ENCODE measurements around the gene PIGU. TPM values are rescaled to one million over a fixed set of nuclear protein-coding genes. Genes with fewer than 3 reads are reported as not detected.

Gene PIGU
- total and polyA plus RNA-seq, 2 of the 13 experiments (the other 11 are each of a cell fraction or from before 2014, with no cell fraction given), result 45.5 to 231 TPM

DNA sequence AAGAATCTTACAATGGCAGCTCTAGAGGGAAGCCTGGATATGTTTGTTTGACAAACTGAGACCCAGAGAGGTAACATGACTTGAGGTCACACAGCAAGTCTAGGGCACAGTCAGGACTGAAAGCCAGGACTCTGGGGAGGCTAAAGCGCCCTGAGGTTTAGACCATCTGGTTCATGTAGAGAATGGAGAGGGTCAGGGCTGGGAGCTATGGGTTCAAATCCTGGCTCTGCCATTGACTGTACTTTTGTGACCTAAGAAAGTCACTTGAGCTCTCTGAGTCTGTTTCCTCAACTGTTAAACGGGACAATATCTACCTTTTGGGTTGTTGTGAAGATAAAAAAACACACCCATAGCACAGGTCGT is 26.1 kb upstream of the PIGU start (continued):
- TF ChIP-seq, protein P1, sequence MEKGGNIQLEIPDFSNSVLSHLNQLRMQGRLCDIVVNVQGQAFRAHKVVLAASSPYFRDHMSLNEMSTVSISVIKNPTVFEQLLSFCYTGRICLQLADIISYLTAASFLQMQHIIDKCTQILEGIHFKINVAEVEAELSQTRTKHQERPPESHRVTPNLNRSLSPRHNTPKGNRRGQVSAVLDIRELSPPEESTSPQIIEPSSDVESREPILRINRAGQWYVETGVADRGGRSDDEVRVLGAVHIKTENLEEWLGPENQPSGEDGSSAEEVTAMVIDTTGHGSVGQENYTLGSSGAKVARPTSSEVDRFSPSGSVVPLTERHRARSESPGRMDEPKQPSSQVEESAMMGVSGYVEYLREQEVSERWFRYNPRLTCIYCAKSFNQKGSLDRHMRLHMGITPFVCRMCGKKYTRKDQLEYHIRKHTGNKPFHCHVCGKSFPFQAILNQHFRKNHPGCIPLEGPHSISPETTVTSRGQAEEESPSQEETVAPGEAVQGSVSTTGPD (CRISPR knock-in tag; IDR thresholded peaks at IDR 0.05), result no peak
- TF ChIP-seq YEATS4 (CRISPR knock-in tag; IDR thresholded peaks at IDR 0.05; ENCODE audit: borderline replicate concordance) (no peak), ERF (CRISPR knock-in tag; IDR thresholded peaks at IDR 0.05) (no peak), SIX1 (CRISPR knock-in tag; IDR thresholded peaks at IDR 0.05; ENCODE audit: borderline replicate concordance) (no peak), ZNF746 (CRISPR knock-in tag; IDR thresholded peaks at IDR 0.05) (no peak), ETV6 (CRISPR knock-in tag; conservative IDR thresholded peaks at IDR 0.05) (no peak), ZNF207 (IDR thresholded peaks at IDR 0.05; ENCODE audit: borderline replicate concordance) (no peak), ZBTB38 (CRISPR knock-in tag; IDR thresholded peaks at IDR 0.05) (no peak), CBFB (CRISPR knock-in tag; IDR thresholded peaks at IDR 0.05) (no peak), ZNF17 (CRISPR knock-in tag; IDR thresholded peaks at IDR 0.05) (no peak), SMARCC2 (IDR thresholded peaks at IDR 0.05) (no peak), ZNF383 (CRISPR knock-in tag; IDR thresholded peaks at IDR 0.05; ENCODE audit: borderline replicate concordance) (no peak)
- TF ChIP-seq, protein P2, sequence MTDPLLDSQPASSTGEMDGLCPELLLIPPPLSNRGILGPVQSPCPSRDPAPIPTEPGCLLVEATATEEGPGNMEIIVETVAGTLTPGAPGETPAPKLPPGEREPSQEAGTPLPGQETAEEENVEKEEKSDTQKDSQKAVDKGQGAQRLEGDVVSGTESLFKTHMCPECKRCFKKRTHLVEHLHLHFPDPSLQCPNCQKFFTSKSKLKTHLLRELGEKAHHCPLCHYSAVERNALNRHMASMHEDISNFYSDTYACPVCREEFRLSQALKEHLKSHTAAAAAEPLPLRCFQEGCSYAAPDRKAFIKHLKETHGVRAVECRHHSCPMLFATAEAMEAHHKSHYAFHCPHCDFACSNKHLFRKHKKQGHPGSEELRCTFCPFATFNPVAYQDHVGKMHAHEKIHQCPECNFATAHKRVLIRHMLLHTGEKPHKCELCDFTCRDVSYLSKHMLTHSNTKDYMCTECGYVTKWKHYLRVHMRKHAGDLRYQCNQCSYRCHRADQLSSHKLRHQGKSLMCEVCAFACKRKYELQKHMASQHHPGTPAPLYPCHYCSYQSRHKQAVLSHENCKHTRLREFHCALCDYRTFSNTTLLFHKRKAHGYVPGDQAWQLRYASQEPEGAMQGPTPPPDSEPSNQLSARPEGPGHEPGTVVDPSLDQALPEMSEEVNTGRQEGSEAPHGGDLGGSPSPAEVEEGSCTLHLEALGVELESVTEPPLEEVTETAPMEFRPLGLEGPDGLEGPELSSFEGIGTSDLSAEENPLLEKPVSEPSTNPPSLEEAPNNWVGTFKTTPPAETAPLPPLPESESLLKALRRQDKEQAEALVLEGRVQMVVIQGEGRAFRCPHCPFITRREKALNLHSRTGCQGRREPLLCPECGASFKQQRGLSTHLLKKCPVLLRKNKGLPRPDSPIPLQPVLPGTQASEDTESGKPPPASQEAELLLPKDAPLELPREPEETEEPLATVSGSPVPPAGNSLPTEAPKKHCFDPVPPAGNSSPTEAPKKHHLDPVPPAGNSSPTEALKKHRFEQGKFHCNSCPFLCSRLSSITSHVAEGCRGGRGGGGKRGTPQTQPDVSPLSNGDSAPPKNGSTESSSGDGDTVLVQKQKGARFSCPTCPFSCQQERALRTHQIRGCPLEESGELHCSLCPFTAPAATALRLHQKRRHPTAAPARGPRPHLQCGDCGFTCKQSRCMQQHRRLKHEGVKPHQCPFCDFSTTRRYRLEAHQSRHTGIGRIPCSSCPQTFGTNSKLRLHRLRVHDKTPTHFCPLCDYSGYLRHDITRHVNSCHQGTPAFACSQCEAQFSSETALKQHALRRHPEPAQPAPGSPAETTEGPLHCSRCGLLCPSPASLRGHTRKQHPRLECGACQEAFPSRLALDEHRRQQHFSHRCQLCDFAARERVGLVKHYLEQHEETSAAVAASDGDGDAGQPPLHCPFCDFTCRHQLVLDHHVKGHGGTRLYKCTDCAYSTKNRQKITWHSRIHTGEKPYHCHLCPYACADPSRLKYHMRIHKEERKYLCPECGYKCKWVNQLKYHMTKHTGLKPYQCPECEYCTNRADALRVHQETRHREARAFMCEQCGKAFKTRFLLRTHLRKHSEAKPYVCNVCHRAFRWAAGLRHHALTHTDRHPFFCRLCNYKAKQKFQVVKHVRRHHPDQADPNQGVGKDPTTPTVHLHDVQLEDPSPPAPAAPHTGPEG (CRISPR knock-in tag; IDR thresholded peaks at IDR 0.05), result 0 out of 2 replicates have a peak, but pooled peaks have one; percentile 21
- TF ChIP-seq, protein P3, sequence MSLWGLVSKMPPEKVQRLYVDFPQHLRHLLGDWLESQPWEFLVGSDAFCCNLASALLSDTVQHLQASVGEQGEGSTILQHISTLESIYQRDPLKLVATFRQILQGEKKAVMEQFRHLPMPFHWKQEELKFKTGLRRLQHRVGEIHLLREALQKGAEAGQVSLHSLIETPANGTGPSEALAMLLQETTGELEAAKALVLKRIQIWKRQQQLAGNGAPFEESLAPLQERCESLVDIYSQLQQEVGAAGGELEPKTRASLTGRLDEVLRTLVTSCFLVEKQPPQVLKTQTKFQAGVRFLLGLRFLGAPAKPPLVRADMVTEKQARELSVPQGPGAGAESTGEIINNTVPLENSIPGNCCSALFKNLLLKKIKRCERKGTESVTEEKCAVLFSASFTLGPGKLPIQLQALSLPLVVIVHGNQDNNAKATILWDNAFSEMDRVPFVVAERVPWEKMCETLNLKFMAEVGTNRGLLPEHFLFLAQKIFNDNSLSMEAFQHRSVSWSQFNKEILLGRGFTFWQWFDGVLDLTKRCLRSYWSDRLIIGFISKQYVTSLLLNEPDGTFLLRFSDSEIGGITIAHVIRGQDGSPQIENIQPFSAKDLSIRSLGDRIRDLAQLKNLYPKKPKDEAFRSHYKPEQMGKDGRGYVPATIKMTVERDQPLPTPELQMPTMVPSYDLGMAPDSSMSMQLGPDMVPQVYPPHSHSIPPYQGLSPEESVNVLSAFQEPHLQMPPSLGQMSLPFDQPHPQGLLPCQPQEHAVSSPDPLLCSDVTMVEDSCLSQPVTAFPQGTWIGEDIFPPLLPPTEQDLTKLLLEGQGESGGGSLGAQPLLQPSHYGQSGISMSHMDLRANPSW (CRISPR knock-in tag; IDR thresholded peaks at IDR 0.05; ENCODE audit: borderline replicate concordance), result no peak
- TF ChIP-seq, protein P4, sequence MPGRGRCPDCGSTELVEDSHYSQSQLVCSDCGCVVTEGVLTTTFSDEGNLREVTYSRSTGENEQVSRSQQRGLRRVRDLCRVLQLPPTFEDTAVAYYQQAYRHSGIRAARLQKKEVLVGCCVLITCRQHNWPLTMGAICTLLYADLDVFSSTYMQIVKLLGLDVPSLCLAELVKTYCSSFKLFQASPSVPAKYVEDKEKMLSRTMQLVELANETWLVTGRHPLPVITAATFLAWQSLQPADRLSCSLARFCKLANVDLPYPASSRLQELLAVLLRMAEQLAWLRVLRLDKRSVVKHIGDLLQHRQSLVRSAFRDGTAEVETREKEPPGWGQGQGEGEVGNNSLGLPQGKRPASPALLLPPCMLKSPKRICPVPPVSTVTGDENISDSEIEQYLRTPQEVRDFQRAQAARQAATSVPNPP (CRISPR knock-in tag; IDR thresholded peaks at IDR 0.05), result no peak; the same call in 1 of the 2 replicates
- TF ChIP-seq, protein P5, sequence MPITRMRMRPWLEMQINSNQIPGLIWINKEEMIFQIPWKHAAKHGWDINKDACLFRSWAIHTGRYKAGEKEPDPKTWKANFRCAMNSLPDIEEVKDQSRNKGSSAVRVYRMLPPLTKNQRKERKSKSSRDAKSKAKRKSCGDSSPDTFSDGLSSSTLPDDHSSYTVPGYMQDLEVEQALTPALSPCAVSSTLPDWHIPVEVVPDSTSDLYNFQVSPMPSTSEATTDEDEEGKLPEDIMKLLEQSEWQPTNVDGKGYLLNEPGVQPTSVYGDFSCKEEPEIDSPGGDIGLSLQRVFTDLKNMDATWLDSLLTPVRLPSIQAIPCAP (CRISPR knock-in tag; IDR thresholded peaks at IDR 0.05; ENCODE audit: low read depth), result no peak
- TF ChIP-seq, protein P6, sequence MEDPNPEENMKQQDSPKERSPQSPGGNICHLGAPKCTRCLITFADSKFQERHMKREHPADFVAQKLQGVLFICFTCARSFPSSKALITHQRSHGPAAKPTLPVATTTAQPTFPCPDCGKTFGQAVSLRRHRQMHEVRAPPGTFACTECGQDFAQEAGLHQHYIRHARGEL (CRISPR knock-in tag; IDR thresholded peaks at IDR 0.05), result no peak; the same call in 1 of the 2 replicates
